Brain microvascular endothelial cell (primary cell): ENCODE results near the gene GADD45B.
"Not testable (repeated sequence)": the region's sequence is repeated elsewhere in the genome, so short reads cannot be mapped to it uniquely, and the experiment has no call there.

ENCODE experiments used
- DNase-seq: peaks from one replicate; pipeline ENCODE4 v3.0.0-alpha.2; 2020
- H3K27ac ChIP-seq: fragments of 250-450 bp; sonication (Bioruptor Pico); 2 replicates; pipeline ENCODE4 v1.5.1; 2020; ENCODE audit warnings: mild to moderate bottlenecking, moderate library complexity
- H3K27me3 ChIP-seq: fragments of 250-450 bp; sonication (Bioruptor Pico); replicated peaks from 2 replicates; pipeline ENCODE4 v1.5.1; 2020; ENCODE audit warnings: mild to moderate bottlenecking
- H3K36me3 ChIP-seq: fragments of 250-450 bp; sonication (Bioruptor Pico); replicated peaks from 2 replicates; pipeline ENCODE4 v1.5.1; 2020; ENCODE audit warnings: mild to moderate bottlenecking
- H3K4me3 ChIP-seq: 2 replicates; pipeline ENCODE4 v1.5.1; 2011; ENCODE audit warnings: low read depth, mild to moderate bottlenecking, control low read depth, low read length, moderate library complexity
- in situ Hi-C: cut with HindIII; loops from 2 replicates; pipeline ENCODE4 v1.10.0; 2017; ENCODE audit warnings: low sequenced_read_pairs, low pct_ligation_motif_present
- TF ChIP-seq, protein P1 (sequence below): IDR thresholded peaks from 2 replicates; pipeline ENCODE4 v1.5.1; 2011; ENCODE audit warnings: low read depth, mild to moderate bottlenecking, moderate library complexity, low read length, control low read depth, inconsistent platforms; ENCODE audit errors: missing control alignments

GADD45B gene

DNA sequence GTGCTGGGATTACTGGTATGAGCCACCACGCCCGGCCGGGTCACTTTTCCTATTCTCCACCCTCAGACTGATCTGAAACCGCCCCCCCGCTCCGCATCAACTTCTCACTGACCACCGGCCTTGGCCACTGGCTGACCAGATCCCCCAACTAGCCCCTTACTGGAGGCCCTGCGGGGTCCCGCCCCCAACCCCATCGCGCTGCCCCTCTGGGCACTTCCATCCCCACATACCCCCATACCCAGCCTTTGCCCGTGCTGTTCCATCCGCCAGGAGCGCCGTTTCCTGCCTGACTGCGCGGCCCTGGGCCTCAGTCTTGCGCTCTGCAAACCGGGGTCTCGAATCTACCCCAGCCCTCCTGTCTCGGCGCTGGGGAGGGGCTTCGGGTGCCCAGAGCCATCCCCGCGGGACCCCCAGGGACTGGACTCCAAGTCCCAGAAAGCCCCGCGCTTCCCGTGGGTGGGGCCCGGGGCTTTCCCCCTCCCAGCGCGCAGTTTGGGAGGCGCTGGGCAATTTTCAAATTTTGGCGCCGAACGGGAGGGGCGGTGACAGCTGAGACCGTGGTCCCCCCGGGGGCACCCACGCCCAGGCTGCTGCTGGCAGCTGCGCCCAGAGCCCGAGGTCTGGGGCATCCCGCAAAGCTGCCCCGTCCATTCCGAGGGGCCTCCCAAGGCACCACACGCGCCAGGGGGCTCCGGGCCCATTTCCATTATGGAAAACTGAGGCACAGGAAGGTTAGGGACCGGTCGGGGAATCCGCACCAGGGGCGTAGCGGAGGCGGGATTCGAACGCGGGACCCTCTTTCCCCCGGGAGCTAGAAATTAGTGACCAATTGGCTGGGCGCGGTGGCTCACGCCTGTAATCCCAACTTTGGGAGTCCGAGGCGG lies 13.9 kb upstream of the GADD45B start:
- DNase-seq, result no peak

DNA sequence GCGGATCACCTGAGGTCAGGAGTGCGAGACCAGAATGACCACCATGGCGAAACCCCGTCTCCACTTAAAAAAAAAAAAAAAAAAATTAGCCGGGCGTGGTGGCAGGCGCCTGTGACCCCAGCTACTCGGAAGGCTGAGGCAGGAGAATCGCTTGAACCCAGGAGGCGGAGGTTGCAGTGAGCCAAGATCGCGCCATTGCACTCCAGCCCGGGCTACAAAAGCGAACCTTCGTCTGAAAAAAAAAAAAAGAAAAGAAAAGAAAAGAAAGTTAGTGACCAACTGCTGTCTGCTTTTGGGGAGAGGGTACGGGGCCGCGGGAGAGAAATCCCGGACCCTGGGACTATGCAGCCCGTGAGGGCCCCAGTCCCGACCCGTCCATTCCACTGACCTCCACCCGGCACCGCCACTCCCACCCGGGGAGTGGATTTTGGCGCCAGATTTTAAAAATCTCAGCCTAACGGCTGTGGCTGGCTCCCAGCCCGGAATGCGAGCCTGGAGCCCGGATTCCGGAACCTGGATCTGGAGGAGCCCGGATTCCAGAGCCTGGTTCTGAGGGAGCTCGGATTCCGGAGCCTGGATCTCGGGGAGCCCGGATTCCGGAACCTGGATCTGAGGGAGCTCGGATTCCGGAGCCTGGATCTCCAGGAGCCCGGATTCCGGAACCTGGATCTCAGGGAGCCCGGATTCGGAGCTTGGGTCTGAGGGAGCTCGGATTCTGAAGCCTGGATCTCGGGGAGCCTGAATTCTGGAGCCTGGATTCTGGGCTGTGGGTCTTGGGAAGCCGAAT lies 13.1 kb upstream of the GADD45B start:
- Histone ChIP-seq H3K4me3 (peak overlapping the region; percentile 78), H3K27ac (no peak overlapping the region), H3K36me3 (no peaks in the 10 kb centered on the region), H3K27me3 (no peaks in the 10 kb centered on the region)
- peak; percentile 92 for DNase-seq
- TF ChIP-seq, protein P1, sequence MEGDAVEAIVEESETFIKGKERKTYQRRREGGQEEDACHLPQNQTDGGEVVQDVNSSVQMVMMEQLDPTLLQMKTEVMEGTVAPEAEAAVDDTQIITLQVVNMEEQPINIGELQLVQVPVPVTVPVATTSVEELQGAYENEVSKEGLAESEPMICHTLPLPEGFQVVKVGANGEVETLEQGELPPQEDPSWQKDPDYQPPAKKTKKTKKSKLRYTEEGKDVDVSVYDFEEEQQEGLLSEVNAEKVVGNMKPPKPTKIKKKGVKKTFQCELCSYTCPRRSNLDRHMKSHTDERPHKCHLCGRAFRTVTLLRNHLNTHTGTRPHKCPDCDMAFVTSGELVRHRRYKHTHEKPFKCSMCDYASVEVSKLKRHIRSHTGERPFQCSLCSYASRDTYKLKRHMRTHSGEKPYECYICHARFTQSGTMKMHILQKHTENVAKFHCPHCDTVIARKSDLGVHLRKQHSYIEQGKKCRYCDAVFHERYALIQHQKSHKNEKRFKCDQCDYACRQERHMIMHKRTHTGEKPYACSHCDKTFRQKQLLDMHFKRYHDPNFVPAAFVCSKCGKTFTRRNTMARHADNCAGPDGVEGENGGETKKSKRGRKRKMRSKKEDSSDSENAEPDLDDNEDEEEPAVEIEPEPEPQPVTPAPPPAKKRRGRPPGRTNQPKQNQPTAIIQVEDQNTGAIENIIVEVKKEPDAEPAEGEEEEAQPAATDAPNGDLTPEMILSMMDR, result no peak
- in situ Hi-C loops, result no loop called here

More for the DNA sequence above, 13.9 kb upstream of the GADD45B start:
- in situ Hi-C loops, result no loop called here
- Histone ChIP-seq H3K27ac (no peak overlapping the region), H3K4me3 (peak overlapping the region; percentile 78), H3K27me3 (no peaks in the 10 kb centered on the region), H3K36me3 (no peaks in the 10 kb centered on the region)
- TF ChIP-seq, protein P1, result peak; percentile 52

DNA sequence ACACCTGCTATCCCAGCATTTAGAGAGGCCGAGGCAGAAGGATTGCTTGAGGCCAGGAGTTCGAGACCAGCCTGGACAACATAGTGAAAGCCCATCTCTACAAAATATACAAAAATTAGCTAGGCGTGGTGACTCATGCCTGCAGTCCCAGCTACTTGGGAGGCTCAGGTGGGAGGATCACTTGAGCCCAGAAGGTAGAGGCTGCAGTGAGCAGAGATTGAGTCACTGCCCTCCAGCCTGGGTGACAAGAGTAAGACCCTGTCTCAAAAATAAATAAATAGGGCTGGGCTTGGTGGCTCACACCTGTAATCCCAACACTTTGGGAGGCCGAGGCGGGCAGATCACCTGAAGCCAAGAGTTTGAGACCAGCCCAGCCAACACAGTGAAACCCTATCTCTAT lies 12.2 kb upstream of the GADD45B start:
- H3K27me3 ChIP-seq, H3K27ac ChIP-seq, in situ Hi-C loops, H3K4me3 ChIP-seq, H3K36me3 ChIP-seq, DNase-seq: not testable (repeated sequence)

DNA sequence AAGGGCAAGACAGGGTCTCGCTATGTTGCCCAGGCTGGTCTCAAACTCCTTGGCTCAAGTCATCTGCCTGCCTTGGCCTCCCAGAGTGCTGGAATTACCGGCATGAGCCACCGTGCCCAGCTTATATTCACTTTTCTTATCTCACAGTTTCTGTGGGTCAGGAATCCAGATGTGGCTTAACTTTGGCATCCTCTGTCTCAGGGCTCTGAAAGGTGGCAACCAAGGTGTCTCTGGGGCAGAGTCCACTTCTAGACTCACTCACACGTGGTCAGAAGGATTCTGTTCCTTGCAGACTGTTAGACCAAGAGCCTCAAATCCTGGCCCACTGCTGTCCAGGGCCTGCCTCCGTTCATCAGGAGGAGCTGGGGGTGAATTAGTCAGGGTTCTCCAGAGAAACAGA lies 11.5 kb upstream of the GADD45B start:
- DNase-seq, result no peak
- Histone ChIP-seq H3K27ac (no peak overlapping the region), H3K4me3 (no peak overlapping the region), H3K36me3 (no peaks in the 10 kb centered on the region), H3K27me3 (no peaks in the 10 kb centered on the region)
- TF ChIP-seq, protein P1, result no peak
- in situ Hi-C loops, result no loop called here

DNA sequence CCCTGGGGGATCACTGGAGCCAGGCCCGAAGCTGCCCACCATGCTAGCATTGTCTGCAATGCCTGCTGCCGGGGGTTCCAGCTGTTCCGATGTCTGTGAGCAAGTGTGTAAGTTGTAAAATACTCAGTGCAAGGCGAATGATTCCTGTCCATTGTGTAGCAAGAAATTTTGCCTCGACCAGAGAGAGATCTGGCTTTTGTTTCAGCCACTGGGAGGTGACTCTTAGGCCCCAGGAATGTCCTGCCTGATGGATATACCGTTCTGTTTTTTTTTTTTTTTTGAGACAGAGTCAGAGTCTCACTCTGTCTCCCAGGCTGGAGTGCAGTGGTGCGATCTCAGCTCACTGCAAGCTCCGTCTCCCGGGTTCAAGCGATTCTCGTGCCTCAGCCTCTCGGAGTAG lies 7.3 kb upstream of the GADD45B start:
- H3K36me3 ChIP-seq, result no peaks in the 10 kb centered on the region
- no peak overlapping the region for H3K4me3 ChIP-seq
- no peaks in the 10 kb centered on the region for H3K27me3 ChIP-seq
- no peak overlapping the region for H3K27ac ChIP-seq
- TF ChIP-seq, protein P1, result no peak
- DNase-seq, result no peak
- in situ Hi-C loops, result no loop called here
